Dendritic cell treated with granulocyte-macrophage colony-stimulating factor and Interleukin-4, amounts not matched to agents 40 ng/mL and 50 ng/mL, for 4 days (primary cell): ENCODE results near the gene TRMT1.

Experiments
- H3K27ac Mint-ChIP-seq: one replicate; pipeline ENCODE4 v1.8.0; 2022; ENCODE audit warnings: mild to moderate bottlenecking, mixed read lengths
- H3K27me3 Mint-ChIP-seq: one replicate; pipeline ENCODE4 v1.8.0; 2022; ENCODE audit warnings: mild to moderate bottlenecking, mixed read lengths
- H3K36me3 Mint-ChIP-seq: one replicate; pipeline ENCODE4 v1.8.0; 2022; ENCODE audit warnings: low read depth, mixed read lengths
- H3K4me1 Mint-ChIP-seq: one replicate; pipeline ENCODE4 v1.8.0; 2022; ENCODE audit warnings: low read depth, mixed read lengths
- H3K4me3 Mint-ChIP-seq: one replicate; pipeline ENCODE4 v1.8.0; 2022; ENCODE audit warnings: mild to moderate bottlenecking, moderate library complexity, mixed read lengths
- H3K9me3 Mint-ChIP-seq: one replicate; pipeline ENCODE4 v1.8.0; 2022; ENCODE audit warnings: mixed read lengths
- intact Hi-C: fragments of 100-400 bp; cut with micrococcal nuclease; formaldehyde crosslinking; loops from one replicate; pipeline ENCODE4 v1.15.0; 2022

TRMT1 gene

DNA sequence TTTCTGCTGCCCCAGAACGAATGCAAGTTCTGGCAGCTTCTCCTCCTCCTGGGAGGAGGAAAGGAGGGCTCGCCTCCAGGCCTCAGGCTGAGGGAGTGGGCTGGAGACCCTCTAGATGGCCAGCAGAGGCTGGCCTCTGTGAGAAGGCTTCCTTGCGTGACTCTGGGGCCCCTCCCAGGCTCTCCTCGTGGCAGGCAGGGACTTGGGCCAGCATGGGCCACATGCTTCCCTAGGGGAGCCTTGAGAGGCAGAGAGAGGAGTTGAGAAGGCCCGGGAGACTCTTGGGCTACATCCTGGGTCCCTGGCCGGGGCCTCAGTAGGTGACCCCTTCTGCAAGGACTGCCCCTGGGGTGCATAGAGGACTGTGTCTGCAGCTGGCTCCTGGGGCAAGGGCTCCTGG, 39.8 kb downstream of the TRMT1 start:
- Mint-ChIP-seq H3K27me3 (peaks cover 14% of the 10 kb centered on the region), H3K27ac (no peak overlapping the region), H3K9me3 (no peaks in the 10 kb centered on the region), H3K4me3 (no peak overlapping the region), H3K36me3 (no peaks in the 10 kb centered on the region), H3K4me1 (peaks cover 18% of the 10 kb centered on the region)
- intact Hi-C loops = no loop called here

DNA sequence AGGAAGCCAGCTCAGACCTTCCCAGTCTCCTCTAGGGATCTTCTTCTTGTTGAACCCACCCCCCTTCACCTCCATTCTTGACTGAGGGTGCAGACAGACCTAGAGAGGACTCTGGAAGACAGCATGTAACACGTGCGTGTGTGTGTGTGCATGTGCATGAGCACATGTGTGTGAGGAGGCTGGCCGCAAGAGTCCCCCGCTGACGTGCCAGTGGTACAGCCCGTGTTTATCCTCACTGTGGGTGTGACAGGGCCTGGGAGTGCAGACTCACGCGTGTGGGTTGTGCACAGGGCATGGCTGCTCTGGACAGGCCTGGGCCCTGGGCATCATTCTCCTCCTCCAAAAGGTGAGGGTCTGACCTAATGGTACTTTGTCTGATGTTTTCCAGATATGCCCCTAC, 40.2 kb downstream of the TRMT1 start:
- peaks cover 11% of the 10 kb centered on the region for H3K27me3 Mint-ChIP-seq
- intact Hi-C loops = no loop called here
- peaks cover 18% of the 10 kb centered on the region for H3K4me1 Mint-ChIP-seq
- H3K36me3 Mint-ChIP-seq = no peaks in the 10 kb centered on the region
- H3K4me3 Mint-ChIP-seq = no peak overlapping the region
- no peak overlapping the region for H3K27ac Mint-ChIP-seq
- H3K9me3 Mint-ChIP-seq = no peaks in the 10 kb centered on the region

DNA sequence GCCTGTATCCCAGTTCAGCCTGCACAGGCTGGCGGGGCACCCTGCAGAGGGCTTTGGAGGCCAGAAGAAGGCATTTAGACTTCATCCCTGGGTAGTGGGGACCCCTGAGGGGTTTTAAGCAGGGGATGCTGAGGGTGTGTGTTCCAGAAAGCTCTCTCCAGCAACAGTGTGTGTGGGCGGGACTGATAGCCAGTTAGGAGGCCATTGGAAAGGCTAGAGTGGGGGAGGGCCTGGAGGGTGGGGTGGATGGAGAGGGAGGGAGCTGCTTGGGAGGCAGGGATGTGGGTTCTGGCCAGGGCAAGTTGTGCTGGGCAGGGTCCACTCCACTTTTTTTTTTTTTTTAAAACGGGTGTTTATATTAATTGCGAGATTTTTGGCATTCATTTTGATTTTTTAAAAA, 42.2 kb downstream of the TRMT1 start:
- no peaks in the 10 kb centered on the region for H3K36me3 Mint-ChIP-seq
- H3K4me3 Mint-ChIP-seq = no peak overlapping the region
- no peak overlapping the region for H3K27ac Mint-ChIP-seq
- peaks cover 13% of the 10 kb centered on the region for H3K4me1 Mint-ChIP-seq
- peaks cover 10% of the 10 kb centered on the region for H3K27me3 Mint-ChIP-seq
- intact Hi-C loops = no loop called here
- no peaks in the 10 kb centered on the region for H3K9me3 Mint-ChIP-seq

GRCh38 chr19:13073263-13073662, 43.3 kb downstream of the TRMT1 start:
- Mint-ChIP-seq H3K27me3 (peaks cover 12% of the 10 kb centered on the region), H3K27ac (no peak overlapping the region), H3K36me3 (no peaks in the 10 kb centered on the region), H3K4me3 (no peak overlapping the region), H3K4me1 (peaks cover 6% of the 10 kb centered on the region), H3K9me3 (no peaks in the 10 kb centered on the region)
- intact Hi-C loops = no loop called here

- H3K4me1 Mint-ChIP-seq = peaks cover 9% of the 10 kb centered on the region
- intact Hi-C loops = no loop called here
- no peaks in the 10 kb centered on the region for H3K9me3 Mint-ChIP-seq
- H3K27ac Mint-ChIP-seq = no peak overlapping the region
- H3K4me3 Mint-ChIP-seq = no peak overlapping the region
- peaks cover 7% of the 10 kb centered on the region for H3K27me3 Mint-ChIP-seq
- H3K36me3 Mint-ChIP-seq = no peaks in the 10 kb centered on the region
Measured at GRCh38 chr19:13072188-13072908, 44.2 kb downstream of the TRMT1 start.

GRCh38 chr19:13071444-13072187, 44.9 kb downstream of the TRMT1 start:
- no peaks in the 10 kb centered on the region for H3K9me3 Mint-ChIP-seq
- H3K27me3 Mint-ChIP-seq = peaks cover 4% of the 10 kb centered on the region
- H3K36me3 Mint-ChIP-seq = no peaks in the 10 kb centered on the region
- H3K4me3 Mint-ChIP-seq = no peak overlapping the region
- no peak overlapping the region for H3K27ac Mint-ChIP-seq
- H3K4me1 Mint-ChIP-seq = peaks cover 8% of the 10 kb centered on the region
- intact Hi-C loops = no loop called here

DNA sequence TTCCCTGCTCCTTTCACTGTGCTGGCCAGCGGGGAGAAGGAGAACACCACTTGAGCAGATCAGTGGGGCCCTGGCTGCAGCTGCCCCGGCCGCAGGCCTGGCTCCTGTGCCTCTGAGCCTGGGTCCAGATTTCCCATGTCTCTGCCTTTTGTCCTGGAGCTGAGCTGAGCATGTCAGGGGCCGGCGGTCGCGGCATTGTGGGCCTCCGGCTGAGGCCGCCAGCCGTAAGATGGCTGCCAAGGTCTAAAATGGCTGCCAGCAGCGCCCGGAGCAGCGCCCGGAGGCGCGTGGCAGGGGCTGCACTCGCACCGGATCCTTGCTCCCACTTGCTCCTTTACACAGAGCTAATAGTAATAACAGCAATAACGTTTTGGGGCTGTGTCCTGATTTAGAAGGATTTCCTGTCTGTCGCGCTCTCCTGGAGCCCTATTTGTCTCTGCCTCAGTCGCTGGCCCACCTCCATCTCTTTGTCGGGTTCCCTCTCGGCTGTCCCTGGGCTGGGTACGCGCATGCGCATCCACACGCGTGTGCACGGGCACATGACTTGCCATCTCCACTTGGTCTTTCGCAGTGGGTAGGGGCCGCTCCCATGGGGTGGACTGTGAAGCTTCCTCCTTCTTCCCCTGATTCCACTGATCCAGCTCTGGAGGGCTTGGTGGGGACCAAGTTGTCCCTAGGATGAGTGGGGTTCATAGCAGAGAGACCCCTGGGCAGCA, 46.0 kb downstream of the TRMT1 start:
- intact Hi-C loops = no loop called here
- H3K27me3 Mint-ChIP-seq = peaks cover 4% of the 10 kb centered on the region
- no peaks in the 10 kb centered on the region for H3K36me3 Mint-ChIP-seq
- peaks cover 14% of the 10 kb centered on the region for H3K4me1 Mint-ChIP-seq
- no peaks in the 10 kb centered on the region for H3K9me3 Mint-ChIP-seq
- no peak overlapping the region for H3K27ac Mint-ChIP-seq
- no peak overlapping the region for H3K4me3 Mint-ChIP-seq

DNA sequence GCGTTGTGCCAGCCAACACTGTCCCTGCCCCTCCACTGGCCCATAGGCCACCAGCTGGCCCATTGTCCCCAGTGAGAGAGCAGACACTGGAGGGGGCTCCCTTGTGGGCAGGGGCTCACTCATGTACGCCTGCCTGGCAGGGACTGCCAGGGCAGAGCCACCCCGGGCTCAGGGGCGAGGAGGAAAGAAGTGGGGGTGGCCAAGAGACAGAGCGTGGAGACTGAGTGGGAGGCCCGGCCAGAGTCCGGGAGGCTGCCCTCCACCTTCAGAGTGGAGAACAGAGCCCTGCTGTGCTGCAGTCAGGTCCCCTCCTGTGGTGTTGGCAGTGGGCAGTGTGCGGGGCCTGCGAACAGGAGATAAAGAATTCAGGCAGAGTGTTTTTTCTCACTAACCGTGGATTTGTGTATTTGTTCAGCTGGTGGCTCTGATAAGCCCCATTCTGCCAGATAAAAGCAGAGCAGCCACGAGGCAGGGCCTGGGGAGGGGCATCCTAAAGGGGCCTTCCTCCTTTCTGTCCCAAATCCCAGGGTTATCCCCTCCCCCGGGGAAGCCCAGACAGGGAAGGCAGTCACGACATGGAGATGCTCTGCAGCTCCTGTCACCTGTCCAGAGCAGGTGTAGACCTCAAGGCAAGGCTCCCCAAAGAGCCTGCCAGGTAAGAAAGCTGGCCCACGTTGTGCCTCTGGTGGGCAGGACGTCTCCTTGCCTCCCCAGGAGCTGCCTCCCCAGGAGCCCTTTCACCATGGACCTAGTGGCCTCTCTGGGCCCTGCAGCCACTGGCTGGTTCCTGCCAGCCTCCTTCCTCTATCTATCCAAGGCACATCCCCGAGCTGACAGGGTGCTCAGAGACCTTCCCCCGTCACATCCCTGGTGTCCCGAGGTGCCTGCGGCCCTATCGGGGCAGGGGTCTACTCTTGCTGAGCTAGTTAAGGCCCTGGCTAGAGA, 46.9 kb downstream of the TRMT1 start:
- H3K36me3 Mint-ChIP-seq = no peaks in the 10 kb centered on the region
- H3K9me3 Mint-ChIP-seq = no peaks in the 10 kb centered on the region
- peaks cover 4% of the 10 kb centered on the region for H3K27me3 Mint-ChIP-seq
- no peak overlapping the region for H3K27ac Mint-ChIP-seq
- no peak overlapping the region for H3K4me3 Mint-ChIP-seq
- intact Hi-C loops = no loop called here
- peaks cover 14% of the 10 kb centered on the region for H3K4me1 Mint-ChIP-seq

- Mint-ChIP-seq H3K9me3 (no peaks in the 10 kb centered on the region), H3K36me3 (no peaks in the 10 kb centered on the region), H3K27ac (no peak overlapping the region), H3K4me1 (peaks cover 14% of the 10 kb centered on the region), H3K4me3 (no peak overlapping the region), H3K27me3 (peaks cover 7% of the 10 kb centered on the region)
- intact Hi-C loops = no loop called here
Measured at GRCh38 chr19:13068085-13068846, 48.3 kb downstream of the TRMT1 start.

DNA sequence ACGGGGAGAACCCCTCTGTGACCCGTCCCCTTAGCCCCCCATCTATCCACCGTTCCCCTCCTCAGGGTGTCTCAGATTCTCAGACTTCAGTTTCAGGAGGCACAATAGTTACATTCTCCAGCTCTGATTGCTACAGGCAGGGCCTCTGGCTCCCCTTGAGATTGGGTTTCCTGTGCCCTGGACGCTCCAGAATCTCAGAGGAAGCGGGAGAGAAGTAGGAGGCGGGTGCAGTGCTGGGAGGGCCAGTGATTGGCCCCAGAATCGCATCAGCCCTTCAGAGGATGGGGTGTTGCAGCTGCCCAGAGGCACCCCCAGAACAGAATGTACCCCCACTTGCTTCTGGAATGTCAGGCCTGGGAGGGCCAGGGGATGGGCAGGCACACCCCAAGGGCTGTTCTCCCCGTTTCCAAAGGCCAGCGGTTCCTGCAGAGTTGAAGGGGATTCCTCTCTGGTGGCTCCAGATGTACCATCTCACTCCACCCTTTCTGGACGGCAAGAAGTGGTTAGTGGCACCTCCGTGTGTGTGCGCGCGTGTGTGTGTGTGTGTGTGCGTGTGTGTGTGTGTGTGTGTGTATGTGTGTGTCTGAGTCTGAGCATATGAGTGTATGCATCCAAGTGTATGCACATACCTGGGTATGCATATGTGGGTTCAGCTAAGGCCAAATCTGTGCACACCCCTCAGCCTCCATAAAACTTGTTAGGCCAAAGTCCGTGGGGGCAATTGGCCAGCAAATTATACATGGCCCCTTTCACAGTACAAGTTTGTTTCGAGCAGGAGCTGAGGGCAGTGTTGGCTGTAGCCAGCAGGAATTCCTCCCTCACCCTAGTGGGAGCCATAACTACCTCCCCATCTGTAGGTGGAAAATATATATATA, 49.4 kb downstream of the TRMT1 start:
- peaks cover 14% of the 10 kb centered on the region for H3K4me1 Mint-ChIP-seq
- H3K27me3 Mint-ChIP-seq = peaks cover 15% of the 10 kb centered on the region
- no peaks in the 10 kb centered on the region for H3K9me3 Mint-ChIP-seq
- H3K27ac Mint-ChIP-seq = no peak overlapping the region
- intact Hi-C loops = no loop called here
- H3K36me3 Mint-ChIP-seq = no peaks in the 10 kb centered on the region
- H3K4me3 Mint-ChIP-seq = no peak overlapping the region

- Mint-ChIP-seq H3K36me3 (no peaks in the 10 kb centered on the region), H3K27me3 (peaks cover 21% of the 10 kb centered on the region), H3K9me3 (no peaks in the 10 kb centered on the region), H3K27ac (no peak overlapping the region), H3K4me1 (peaks cover 14% of the 10 kb centered on the region), H3K4me3 (no peak overlapping the region)
- intact Hi-C loops = no loop called here
Measured at GRCh38 chr19:13066226-13066625, 50.3 kb downstream of the TRMT1 start.

- intact Hi-C loops = no loop called here
- peaks cover 19% of the 10 kb centered on the region for H3K4me1 Mint-ChIP-seq
- no peaks in the 10 kb centered on the region for H3K36me3 Mint-ChIP-seq
- H3K27me3 Mint-ChIP-seq = peaks cover 34% of the 10 kb centered on the region
- no peak overlapping the region for H3K27ac Mint-ChIP-seq
- no peak overlapping the region for H3K4me3 Mint-ChIP-seq
- H3K9me3 Mint-ChIP-seq = no peaks in the 10 kb centered on the region
Measured at GRCh38 chr19:13064092-13064489, 52.4 kb downstream of the TRMT1 start.
